Esophagus squamous epithelium (tissue), 4 donors: ENCODE measurements around the gene ECEL1.

Experiments
- POLR2A ChIP-seq, 4 donors: fragments of 450-650 bp; IDR thresholded peaks; one replicate each; pipeline ENCODE4 v1.6.1; 2017; ENCODE audit warnings: antibody characterized with exemption in 4 of 4, mild to moderate bottlenecking in 4 of 4, moderate library complexity in 3 of 4
- TF ChIP-seq, protein P1 (sequence below), 6 experiments: fragments of 450-650 bp in 4 of 6; fragments of 200-600 bp in 2 of 6; sonication (generic) in 2 of 6; IDR thresholded peaks; one replicate each; pipeline ENCODE4 v1.5.1; 2016 to 2019; ENCODE audit warnings: antibody characterized with exemption in 6 of 6, mild to moderate bottlenecking in 4 of 6, moderate library complexity in 4 of 6

- TF ChIP-seq, protein P1, sequence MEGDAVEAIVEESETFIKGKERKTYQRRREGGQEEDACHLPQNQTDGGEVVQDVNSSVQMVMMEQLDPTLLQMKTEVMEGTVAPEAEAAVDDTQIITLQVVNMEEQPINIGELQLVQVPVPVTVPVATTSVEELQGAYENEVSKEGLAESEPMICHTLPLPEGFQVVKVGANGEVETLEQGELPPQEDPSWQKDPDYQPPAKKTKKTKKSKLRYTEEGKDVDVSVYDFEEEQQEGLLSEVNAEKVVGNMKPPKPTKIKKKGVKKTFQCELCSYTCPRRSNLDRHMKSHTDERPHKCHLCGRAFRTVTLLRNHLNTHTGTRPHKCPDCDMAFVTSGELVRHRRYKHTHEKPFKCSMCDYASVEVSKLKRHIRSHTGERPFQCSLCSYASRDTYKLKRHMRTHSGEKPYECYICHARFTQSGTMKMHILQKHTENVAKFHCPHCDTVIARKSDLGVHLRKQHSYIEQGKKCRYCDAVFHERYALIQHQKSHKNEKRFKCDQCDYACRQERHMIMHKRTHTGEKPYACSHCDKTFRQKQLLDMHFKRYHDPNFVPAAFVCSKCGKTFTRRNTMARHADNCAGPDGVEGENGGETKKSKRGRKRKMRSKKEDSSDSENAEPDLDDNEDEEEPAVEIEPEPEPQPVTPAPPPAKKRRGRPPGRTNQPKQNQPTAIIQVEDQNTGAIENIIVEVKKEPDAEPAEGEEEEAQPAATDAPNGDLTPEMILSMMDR (IDR thresholded peaks at IDR 0.05) = no peak
- no peak for TF ChIP-seq POLR2A (IDR thresholded peaks at IDR 0.05)
These were observed 28.8 kb downstream of the ECEL1 start for GRCh38 chr2:232458661-232459418.
